GM12878 (cell line): ENCODE data around the gene SYNJ2. TPM values are rescaled to one million over a fixed set of nuclear protein-coding genes. Genes with fewer than 3 reads are reported as not detected.

Source experiments
- ATAC-seq: fragments of 200-7000 bp; cut with Tn5 transposase; 3 replicates; pipeline ENCODE4 v1.9.1; 2020; ENCODE audit warnings: mild to moderate bottlenecking, moderate library complexity
- BruUV-seq: library from RNA; stranded (reverse); fragments of 400-500 nt; replicated peaks from 2 replicates; lab custom pipeline; 2021; lab: Mats Ljungman, UMichigan
- CTCF ChIA-PET: fragments of 300-600 bp; sonication (Branson Sonifier 250); formaldehyde crosslinking; extraction: SDS; loops from one replicate; lab custom pipeline; 2021; ENCODE audit warnings: inconsistent platforms; lab: Yijun Ruan, JAX
- POLR2A ChIA-PET: fragments of 350-600 bp; formaldehyde crosslinking; extraction: SDS; loops from one replicate; lab custom pipeline; 2021; ENCODE audit warnings: inconsistent platforms; lab: Charles Lee
- RAD21 ChIA-PET: fragments of 300-600 bp; sonication (Branson Sonifier 250); formaldehyde crosslinking; loops from one replicate; lab custom pipeline; 2023; ENCODE audit warnings: antibody characterized with exemption; ENCODE audit not compliant: unreplicated experiment; lab: Charles Lee
- SMC1A ChIA-PET: fragments of 300-600 bp; sonication (Branson Sonifier 250); formaldehyde crosslinking; loops from one replicate; lab custom pipeline; 2023; ENCODE audit not compliant: unreplicated experiment, uncharacterized antibody; lab: Charles Lee
- DNase-seq: peaks from one replicate; pipeline ENCODE4 v3.0.0-alpha.2; 2011; ENCODE audit warnings: low read depth, low spot score
- FAIRE-seq: peaks from 3 replicates; lab custom pipeline; 2011; peaks lifted over from hg19 to GRCh38; lab: Jason Lieb, UNC
- H2AFZ ChIP-seq: 2 replicates; pipeline ENCODE4 v1.6.0; 2011; ENCODE audit warnings: low read depth, low read length, control low read depth; ENCODE audit not compliant: control insufficient read depth
- H3K27ac ChIP-seq: 2 replicates; pipeline ENCODE4 v1.5.1; 2011; ENCODE audit warnings: control low read depth; ENCODE audit not compliant: control insufficient read depth, insufficient read depth
- H3K27me3 ChIP-seq, 2 experiments: replicated peaks in 1 of 2; 2 replicates each; pipeline versions ENCODE4 v1.6.0 to v1.6.1; 2011; ENCODE audit warnings: low read length in 1 of 2; ENCODE audit not compliant: control insufficient read depth in 2 of 2, insufficient read depth in 2 of 2
- H3K36me3 ChIP-seq, 2 experiments: 2 replicates each; pipeline ENCODE4 v1.5.1; 2011; ENCODE audit warnings: low read length in 1 of 2; ENCODE audit not compliant: control insufficient read depth in 2 of 2, insufficient read depth in 2 of 2
- H3K4me1 ChIP-seq: 2 replicates; pipeline ENCODE4 v1.6.1; 2011; ENCODE audit warnings: mild to moderate bottlenecking, low read length, moderate library complexity, mixed read lengths; ENCODE audit not compliant: control insufficient read depth, insufficient read depth
- H3K4me2 ChIP-seq: 2 replicates; pipeline ENCODE4 v1.6.0; 2011; ENCODE audit warnings: control low read depth; ENCODE audit not compliant: control insufficient read depth, insufficient read depth
- H3K4me3 ChIP-seq: fragments of 200-600 bp; sonication (generic); 2 replicates; pipeline ENCODE4 v1.5.1; 2016
- H3K79me2 ChIP-seq: 2 replicates; pipeline ENCODE4 v1.6.0; 2011; ENCODE audit warnings: low read length; ENCODE audit not compliant: control insufficient read depth, insufficient read depth
- H3K9ac ChIP-seq: 2 replicates; pipeline ENCODE4 v1.8.0; 2011; ENCODE audit warnings: low read length, control low read depth, mixed read lengths; ENCODE audit not compliant: control insufficient read depth, insufficient read depth
- H3K9me3 ChIP-seq: replicated peaks from 3 replicates; pipeline ENCODE4 v1.5.1; 2011; ENCODE audit warnings: mild to moderate bottlenecking, low read length; ENCODE audit not compliant: control insufficient read depth, insufficient read depth
- H4K20me1 ChIP-seq: 2 replicates; pipeline ENCODE4 v1.6.0; 2011; ENCODE audit not compliant: control insufficient read depth, insufficient read depth
- BACH1 ChIP-seq: fragments of 450-650 bp; IDR thresholded peaks from 2 replicates; pipeline ENCODE4 v1.6.1; 2017; ENCODE audit warnings: mild to moderate bottlenecking, borderline replicate concordance
- CREM ChIP-seq: IDR thresholded peaks from 2 replicates; pipeline ENCODE4 v1.6.1; 2014; ENCODE audit warnings: antibody characterized with exemption, low read depth
- JUNB ChIP-seq: IDR thresholded peaks from 2 replicates; pipeline ENCODE4 v1.6.1; 2016; ENCODE audit warnings: antibody characterized with exemption, mild to moderate bottlenecking
- LARP7 ChIP-seq: fragments of 450-650 bp; IDR thresholded peaks from 2 replicates; pipeline ENCODE4 v1.6.1; 2017; ENCODE audit warnings: mild to moderate bottlenecking
- MEF2B ChIP-seq: fragments of 450-650 bp; IDR thresholded peaks from 2 replicates; pipeline ENCODE4 v1.6.1; 2018; ENCODE audit warnings: mild to moderate bottlenecking, moderate library complexity; ENCODE audit not compliant: partially characterized antibody, poor library complexity, severe bottlenecking
- NBN ChIP-seq: fragments of 450-650 bp; IDR thresholded peaks from 2 replicates; pipeline ENCODE4 v1.6.1; 2016
- RFX5 ChIP-seq: IDR thresholded peaks from 2 replicates; pipeline ENCODE4 v1.6.1; 2011; ENCODE audit warnings: low read depth, low read length, improper control_type of control experiment
- SMAD1 ChIP-seq: fragments of 450-650 bp; IDR thresholded peaks from 2 replicates; pipeline ENCODE4 v1.6.1; 2018; ENCODE audit warnings: mild to moderate bottlenecking, low read depth; ENCODE audit not compliant: partially characterized antibody
- TARDBP ChIP-seq: IDR thresholded peaks from 2 replicates; pipeline ENCODE4 v1.6.1; 2016; ENCODE audit warnings: borderline replicate concordance
- WGBS: methylation state at CpG from one replicate; pipeline ENCODE4 v1.1.6; 2016; ENCODE audit warnings: low lambda C conversion rate; ENCODE audit not compliant: insufficient replicate concordance, insufficient coverage; ENCODE audit errors: missing lambda C conversion rate; 5-methylcytosine and 5-hydroxymethylcytosine counted together
- in situ Hi-C: fragments of 300-500 bp; cut with MboI; formaldehyde crosslinking; loops from 9 replicates; pipeline ENCODE4 v1.14.3; 2018; ENCODE audit warnings: mixed read lengths
- intact Hi-C: fragments of 100-400 bp; cut with micrococcal nuclease; formaldehyde crosslinking; loops from one replicate; pipeline ENCODE4 v1.14.2; 2022; ENCODE audit not compliant: unreplicated experiment
- polyA plus RNA-seq, 11 experiments: library from polyadenylated mRNA; depleted of rRNA in 4 of 11; unstranded in 6 of 11; stranded (reverse) in 5 of 11; fragments of >200 nt; fragmentation: Nextera tagmentation in 4 of 11; fragmentation: Illumina TruSeq in 1 of 11; extraction: Ambion mirVana in 4 of 11; extraction: Trizol in 1 of 11; gene quantifications; 1 replicate in 1 of 11; 2 replicates in 10 of 11; pipeline versions ENCODE4 v1.2.1 to v1.2.3, GENCODE V29; 2011 to 2016; ENCODE audit warnings: inconsistent platforms in 2 of 11, missing spikeins in 2 of 11, low read depth in 1 of 11
- total RNA-seq, 4 experiments: library from RNA; depleted of rRNA in 3 of 4; stranded (reverse); fragments of >200 nt in 3 of 4; fragmentation: Illumina TruSeq in 1 of 4; extraction: Trizol in 1 of 4; gene quantifications; 2 replicates each; pipeline versions ENCODE4 v1.2.1 to v1.2.3, GENCODE V29; 2013 to 2021
- TF ChIP-seq, protein P1 (sequence below): fragments of 450-650 bp; IDR thresholded peaks from 2 replicates; pipeline ENCODE4 v1.6.1; 2018; ENCODE audit warnings: borderline replicate concordance, mild to moderate bottlenecking; ENCODE audit not compliant: partially characterized antibody
- TF ChIP-seq, protein P2 (sequence below): IDR thresholded peaks from 2 replicates; pipeline ENCODE4 v1.6.1; 2011; ENCODE audit warnings: low read depth, mild to moderate bottlenecking, low read length, moderate library complexity, borderline replicate concordance; ENCODE audit errors: extremely low read depth
- TF ChIP-seq, protein P3 (sequence below): IDR thresholded peaks from 2 replicates; pipeline ENCODE4 v1.6.1; 2012; ENCODE audit warnings: improper control_type of control experiment, low read depth, low read length; ENCODE audit not compliant: insufficient replicate concordance
- TF ChIP-seq, protein P4 (sequence below): fragments of 450-650 bp; IDR thresholded peaks from 2 replicates; pipeline ENCODE4 v1.6.1; 2017; ENCODE audit warnings: borderline replicate concordance

SYNJ2 gene
- total and polyA plus RNA-seq, 10 of the 15 experiments (the other 5 are each of a cell fraction or from before 2014, with no cell fraction given): 0.11 to 1.8 (median 0.57) TPM

DNA sequence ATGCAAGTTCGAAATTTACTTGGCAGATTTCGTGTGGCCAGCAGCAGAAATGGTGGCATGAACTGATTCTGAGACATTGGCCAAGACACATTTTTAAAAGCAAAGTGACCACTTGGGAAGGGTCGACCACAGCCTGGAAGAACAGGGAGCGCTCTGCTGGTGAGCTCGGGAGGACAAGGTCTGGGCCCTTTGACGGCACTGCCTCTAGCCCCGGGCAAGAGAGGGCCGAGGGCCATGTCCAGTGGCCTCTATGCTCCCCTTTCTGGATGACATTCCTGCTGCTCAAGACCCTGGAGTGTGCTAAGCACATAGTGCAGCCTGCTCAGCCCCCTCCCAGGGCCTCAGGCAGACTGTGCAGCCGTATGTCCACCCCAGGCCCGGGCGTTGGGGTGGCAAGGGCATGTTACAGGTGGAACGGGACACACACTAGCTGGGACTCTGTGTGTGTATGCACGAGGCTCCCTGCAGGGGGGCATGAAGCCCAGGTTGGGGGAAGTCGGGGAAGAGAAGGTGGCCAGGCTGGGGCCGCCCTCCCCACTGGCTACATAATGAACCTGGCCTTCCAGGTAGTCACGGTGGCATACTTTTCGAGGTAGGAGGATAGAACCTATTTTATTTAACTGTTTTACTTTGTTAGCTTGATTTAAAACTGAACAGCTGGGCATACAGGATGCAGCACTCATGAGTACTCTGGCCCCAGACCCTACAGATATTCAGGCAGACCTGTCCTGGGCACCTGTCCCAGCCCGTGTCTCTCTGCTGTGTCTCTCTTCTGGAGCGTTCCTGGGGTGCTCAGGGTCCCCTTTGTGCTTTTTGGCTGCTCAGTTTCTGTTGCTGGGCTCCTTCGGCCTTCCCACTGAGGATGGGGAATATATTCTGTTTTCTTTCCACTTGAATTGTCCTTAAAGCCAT, 6.4 kb downstream of the SYNJ2 start (continued):
- TF ChIP-seq, protein P1, sequence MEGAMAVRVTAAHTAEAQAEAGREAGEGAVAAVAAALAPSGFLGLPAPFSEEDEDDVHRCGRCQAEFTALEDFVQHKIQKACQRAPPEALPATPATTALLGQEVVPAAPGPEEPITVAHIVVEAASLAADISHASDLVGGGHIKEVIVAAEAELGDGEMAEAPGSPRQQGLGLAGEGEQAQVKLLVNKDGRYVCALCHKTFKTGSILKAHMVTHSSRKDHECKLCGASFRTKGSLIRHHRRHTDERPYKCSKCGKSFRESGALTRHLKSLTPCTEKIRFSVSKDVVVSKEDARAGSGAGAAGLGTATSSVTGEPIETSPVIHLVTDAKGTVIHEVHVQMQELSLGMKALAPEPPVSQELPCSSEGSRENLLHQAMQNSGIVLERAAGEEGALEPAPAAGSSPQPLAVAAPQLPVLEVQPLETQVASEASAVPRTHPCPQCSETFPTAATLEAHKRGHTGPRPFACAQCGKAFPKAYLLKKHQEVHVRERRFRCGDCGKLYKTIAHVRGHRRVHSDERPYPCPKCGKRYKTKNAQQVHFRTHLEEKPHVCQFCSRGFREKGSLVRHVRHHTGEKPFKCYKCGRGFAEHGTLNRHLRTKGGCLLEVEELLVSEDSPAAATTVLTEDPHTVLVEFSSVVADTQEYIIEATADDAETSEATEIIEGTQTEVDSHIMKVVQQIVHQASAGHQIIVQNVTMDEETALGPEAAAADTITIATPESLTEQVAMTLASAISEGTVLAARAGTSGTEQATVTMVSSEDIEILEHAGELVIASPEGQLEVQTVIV: no peak
- TF ChIP-seq NBN: no peak

DNA sequence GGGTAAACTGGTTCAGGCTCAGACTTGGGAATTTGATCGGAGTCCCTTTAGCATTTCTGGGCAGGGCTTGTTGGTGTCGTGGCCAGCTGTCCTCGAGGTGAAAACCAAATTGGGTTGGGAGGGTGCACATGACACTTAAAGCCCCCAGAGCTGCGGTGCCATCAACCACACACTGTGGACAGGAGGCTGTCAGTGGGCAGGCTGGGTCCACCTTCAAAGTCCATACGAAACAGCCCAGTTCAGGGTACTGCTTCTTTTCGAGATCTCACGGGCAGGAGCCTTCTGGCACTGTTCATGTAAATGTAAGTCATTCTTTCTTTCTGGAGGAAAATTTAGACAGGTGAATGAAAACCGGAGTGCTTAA, 7.0 kb downstream of the SYNJ2 start:
- CTCF ChIA-PET: no interaction called here
- RAD21 ChIA-PET: no interaction called here
- no peak overlapping the region for H3K4me2 ChIP-seq
- H2AFZ ChIP-seq: no peak overlapping the region
- in situ Hi-C loops (no loop called here), intact Hi-C loops (no loop called here)
- WGBS: 91% methylated on average over 8 of the region's 8 CpGs
- H3K79me2 ChIP-seq: peaks cover 8% of the 10 kb centered on the region
- no peaks in the 10 kb centered on the region for H3K27me3 ChIP-seq
- H3K27ac ChIP-seq: no peak overlapping the region
- ATAC-seq (no peak), FAIRE-seq (no peak), DNase-seq (no peak)
- no peaks in the 10 kb centered on the region for H3K9me3 ChIP-seq
- BruUV-seq: no TSS peak
- H3K36me3 ChIP-seq: no peaks in the 10 kb centered on the region; a peak in 1 of 4 replicates
- no peaks in the 10 kb centered on the region for H4K20me1 ChIP-seq
- TF ChIP-seq JUNB (no peak), CREM (no peak), RFX5 (no peak), TARDBP (no peak), SMAD1 (no peak), LARP7 (no peak), MEF2B (no peak), BACH1 (no peak)
- TF ChIP-seq, protein P2, sequence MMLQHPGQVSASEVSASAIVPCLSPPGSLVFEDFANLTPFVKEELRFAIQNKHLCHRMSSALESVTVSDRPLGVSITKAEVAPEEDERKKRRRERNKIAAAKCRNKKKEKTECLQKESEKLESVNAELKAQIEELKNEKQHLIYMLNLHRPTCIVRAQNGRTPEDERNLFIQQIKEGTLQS: no peak
- TF ChIP-seq, protein P3, sequence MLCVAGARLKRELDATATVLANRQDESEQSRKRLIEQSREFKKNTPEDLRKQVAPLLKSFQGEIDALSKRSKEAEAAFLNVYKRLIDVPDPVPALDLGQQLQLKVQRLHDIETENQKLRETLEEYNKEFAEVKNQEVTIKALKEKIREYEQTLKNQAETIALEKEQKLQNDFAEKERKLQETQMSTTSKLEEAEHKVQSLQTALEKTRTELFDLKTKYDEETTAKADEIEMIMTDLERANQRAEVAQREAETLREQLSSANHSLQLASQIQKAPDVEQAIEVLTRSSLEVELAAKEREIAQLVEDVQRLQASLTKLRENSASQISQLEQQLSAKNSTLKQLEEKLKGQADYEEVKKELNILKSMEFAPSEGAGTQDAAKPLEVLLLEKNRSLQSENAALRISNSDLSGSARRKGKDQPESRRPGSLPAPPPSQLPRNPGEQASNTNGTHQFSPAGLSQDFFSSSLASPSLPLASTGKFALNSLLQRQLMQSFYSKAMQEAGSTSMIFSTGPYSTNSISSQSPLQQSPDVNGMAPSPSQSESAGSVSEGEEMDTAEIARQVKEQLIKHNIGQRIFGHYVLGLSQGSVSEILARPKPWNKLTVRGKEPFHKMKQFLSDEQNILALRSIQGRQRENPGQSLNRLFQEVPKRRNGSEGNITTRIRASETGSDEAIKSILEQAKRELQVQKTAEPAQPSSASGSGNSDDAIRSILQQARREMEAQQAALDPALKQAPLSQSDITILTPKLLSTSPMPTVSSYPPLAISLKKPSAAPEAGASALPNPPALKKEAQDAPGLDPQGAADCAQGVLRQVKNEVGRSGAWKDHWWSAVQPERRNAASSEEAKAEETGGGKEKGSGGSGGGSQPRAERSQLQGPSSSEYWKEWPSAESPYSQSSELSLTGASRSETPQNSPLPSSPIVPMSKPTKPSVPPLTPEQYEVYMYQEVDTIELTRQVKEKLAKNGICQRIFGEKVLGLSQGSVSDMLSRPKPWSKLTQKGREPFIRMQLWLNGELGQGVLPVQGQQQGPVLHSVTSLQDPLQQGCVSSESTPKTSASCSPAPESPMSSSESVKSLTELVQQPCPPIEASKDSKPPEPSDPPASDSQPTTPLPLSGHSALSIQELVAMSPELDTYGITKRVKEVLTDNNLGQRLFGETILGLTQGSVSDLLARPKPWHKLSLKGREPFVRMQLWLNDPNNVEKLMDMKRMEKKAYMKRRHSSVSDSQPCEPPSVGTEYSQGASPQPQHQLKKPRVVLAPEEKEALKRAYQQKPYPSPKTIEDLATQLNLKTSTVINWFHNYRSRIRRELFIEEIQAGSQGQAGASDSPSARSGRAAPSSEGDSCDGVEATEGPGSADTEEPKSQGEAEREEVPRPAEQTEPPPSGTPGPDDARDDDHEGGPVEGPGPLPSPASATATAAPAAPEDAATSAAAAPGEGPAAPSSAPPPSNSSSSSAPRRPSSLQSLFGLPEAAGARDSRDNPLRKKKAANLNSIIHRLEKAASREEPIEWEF: no peak
- TF ChIP-seq, protein P4, sequence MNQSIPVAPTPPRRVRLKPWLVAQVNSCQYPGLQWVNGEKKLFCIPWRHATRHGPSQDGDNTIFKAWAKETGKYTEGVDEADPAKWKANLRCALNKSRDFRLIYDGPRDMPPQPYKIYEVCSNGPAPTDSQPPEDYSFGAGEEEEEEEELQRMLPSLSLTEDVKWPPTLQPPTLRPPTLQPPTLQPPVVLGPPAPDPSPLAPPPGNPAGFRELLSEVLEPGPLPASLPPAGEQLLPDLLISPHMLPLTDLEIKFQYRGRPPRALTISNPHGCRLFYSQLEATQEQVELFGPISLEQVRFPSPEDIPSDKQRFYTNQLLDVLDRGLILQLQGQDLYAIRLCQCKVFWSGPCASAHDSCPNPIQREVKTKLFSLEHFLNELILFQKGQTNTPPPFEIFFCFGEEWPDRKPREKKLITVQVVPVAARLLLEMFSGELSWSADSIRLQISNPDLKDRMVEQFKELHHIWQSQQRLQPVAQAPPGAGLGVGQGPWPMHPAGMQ: no peak
- H3K9ac ChIP-seq: no peak overlapping the region
- POLR2A ChIA-PET: no interaction called here
- peaks cover 3% of the 10 kb centered on the region for H3K4me1 ChIP-seq
- no peak overlapping the region for H3K4me3 ChIP-seq
- SMC1A ChIA-PET: no interaction called here
